ENCODE measurements around the gene GOLGA6L2.

GOLGA6L2 gene

GRCh38 chr15:23395832-23396231 lies 51.2 kb downstream of the GOLGA6L2 start:
- H3K4me3 Mint-ChIP-seq: no peak overlapping the region
- no peaks in the 10 kb centered on the region for H3K36me3 Mint-ChIP-seq (ENCODE audit: insufficient read depth)
- no peaks in the 10 kb centered on the region for H3K4me1 Mint-ChIP-seq (ENCODE audit: low read depth in 2 of 2)
- DNase-seq (no peak), ATAC-seq (replicated peaks) (no peak)
- H3K9me3 Mint-ChIP-seq: no peaks in the 10 kb centered on the region
- peaks cover 0 to 6% of the 10 kb centered on the region in 2 donors for H3K27me3 Mint-ChIP-seq
- no peak overlapping the region for H3K27ac Mint-ChIP-seq

- Mint-ChIP-seq H3K27me3 (peaks cover 0 to 6% of the 10 kb centered on the region in 2 donors), H3K27ac (no peak overlapping the region)
These were observed 51.9 kb downstream of the GOLGA6L2 start for GRCh38 chr15:23395030-23395692.

More at GRCh38 chr15:23395030-23395692, 51.9 kb downstream of the GOLGA6L2 start:
- no peak for ATAC-seq (replicated peaks)
- H3K4me1 Mint-ChIP-seq (ENCODE audit: low read depth in 2 of 2): no peaks in the 10 kb centered on the region
- H3K4me3 Mint-ChIP-seq: no peak overlapping the region
- no peak for DNase-seq
- H3K9me3 Mint-ChIP-seq: no peaks in the 10 kb centered on the region
- no peaks in the 10 kb centered on the region for H3K36me3 Mint-ChIP-seq (ENCODE audit: insufficient read depth)
